NOMO-1 (cell line): ENCODE data around the gene ST7.
A peak's percentile ranks its signal among the peaks of the same experiment; 100 is the strongest.
"Not testable (repeated sequence)": the region's sequence is repeated elsewhere in the genome, so short reads cannot be mapped to it uniquely, and the experiment has no call there.

ENCODE experiments used
- DNase-seq, 2 experiments: peaks; one replicate each; lab custom pipeline; 2025; ENCODE audit not compliant: unreplicated experiment in 2 of 2; lab: John Stamatoyannopoulos, UW

The ST7 gene

DNA sequence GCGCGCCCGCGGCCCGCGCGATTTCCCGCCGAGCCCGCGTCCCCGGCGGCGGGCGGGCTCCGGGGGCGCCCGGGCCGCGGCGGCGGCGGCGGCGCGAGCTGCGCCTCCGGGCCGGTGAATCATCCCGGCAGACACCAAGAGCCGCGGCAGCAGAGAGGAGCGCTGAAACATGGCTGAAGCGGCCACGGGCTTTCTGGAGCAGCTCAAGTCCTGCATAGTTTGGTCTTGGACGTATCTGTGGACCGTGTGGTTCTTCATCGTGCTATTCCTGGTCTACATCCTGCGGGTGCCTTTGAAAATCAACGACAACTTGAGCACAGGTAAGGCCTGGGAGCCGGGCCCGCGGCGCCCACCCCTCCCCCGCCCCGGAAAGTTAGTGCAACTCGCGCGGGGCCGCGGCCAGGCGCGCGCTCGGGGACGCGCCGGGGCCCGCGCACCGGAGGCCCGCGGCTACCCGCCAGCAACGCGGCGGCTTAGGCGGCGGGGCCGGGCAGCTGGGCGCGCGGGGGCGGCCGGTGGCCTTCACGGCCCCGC, at the start of gene ST7:
TSS of gene ST7 (plus strand) at position 130 of the 534 bp plus-strand sequence. CDS start at position 170, 40 bp downstream.
- peak; percentile 35 to 37 for DNase-seq

GRCh38 chr7:116906391-116906790, 46.9 kb upstream of the ST7 start:
- DNase-seq = no peak

DNA sequence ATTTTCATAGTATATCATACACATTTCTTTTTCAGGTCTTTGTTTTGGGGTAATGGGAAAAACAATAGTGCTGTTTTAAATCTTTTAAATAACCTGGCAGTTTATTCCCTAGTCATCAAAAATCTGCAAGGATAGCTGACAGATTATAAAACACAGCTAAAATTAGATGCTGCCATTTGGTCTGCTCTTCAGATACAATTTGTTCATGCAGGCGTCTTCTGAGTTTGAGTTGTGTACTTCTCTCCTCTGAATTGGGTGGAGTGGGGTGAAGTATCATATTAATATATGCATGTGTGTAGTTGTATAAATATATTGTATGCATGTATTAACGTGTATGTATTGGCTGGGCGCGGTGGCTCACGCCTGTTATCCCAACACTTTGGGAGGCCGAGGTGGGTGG, 42.9 kb upstream of the ST7 start:
- no peak for DNase-seq

GRCh38 chr7:116911801-116912200, 41.5 kb upstream of the ST7 start:
- DNase-seq = no peak

DNA sequence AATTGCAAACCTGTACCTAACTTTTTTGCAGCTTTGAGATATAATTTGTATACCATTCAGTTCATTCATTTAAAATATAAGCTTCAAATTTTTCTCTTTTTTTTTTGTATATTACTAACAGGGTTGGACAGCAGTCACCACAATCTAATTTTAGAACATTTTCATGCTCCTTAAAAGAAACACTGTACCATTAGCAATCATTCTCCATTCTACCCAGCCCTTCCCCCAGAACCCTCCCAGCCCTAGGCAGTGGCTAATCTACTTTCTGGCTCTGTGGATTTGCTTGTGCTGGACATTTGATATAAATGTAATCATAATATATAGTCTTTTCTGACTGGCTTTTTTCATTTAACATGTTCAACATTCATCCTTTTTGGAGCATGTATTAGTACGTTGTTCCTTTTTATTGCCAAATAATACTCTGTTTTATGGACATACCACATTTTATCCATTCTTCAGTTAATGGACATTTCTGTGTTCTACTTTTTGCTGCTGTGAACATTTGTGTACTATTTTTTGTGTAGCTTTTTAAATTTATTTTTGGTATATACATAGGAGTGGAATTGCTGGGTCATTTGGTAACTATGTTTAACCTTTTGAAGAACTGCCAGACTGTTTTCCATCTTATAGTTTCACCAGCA, 40.9 kb upstream of the ST7 start:
- no peak for DNase-seq

- DNase-seq = no peak
Observed at GRCh38 chr7:116918704-116919103, 34.6 kb upstream of the ST7 start.

GRCh38 chr7:116920359-116920758, 32.9 kb upstream of the ST7 start:
- no peak for DNase-seq

DNA sequence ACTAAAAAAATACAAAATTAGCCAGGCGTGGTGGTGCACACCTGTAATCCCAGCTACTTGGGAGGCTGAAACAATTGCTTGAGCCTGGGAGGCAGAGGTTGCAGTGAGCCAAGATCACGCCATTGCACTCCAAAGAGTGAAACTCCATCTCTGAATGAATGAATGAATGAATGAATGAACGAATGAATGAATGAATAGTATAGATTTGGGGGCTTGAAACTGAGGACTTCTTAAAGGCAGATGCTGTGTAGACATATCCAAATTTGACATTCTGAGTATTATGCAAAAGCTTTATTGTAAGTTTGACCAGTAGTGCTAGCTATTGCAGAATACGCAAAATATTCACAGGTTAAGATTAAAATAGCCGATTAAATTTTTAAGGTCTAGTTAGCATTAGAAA, 30.8 kb upstream of the ST7 start:
- DNase-seq = no peak

- DNase-seq = no peak
Observed at GRCh38 chr7:116924741-116925140, 28.6 kb upstream of the ST7 start.

- no peak for DNase-seq
Observed at GRCh38 chr7:116929021-116929420, 24.3 kb upstream of the ST7 start.

GRCh38 chr7:116929914-116930913, 23.1 kb upstream of the ST7 start:
- peak; percentile 10 to 39 for DNase-seq

- no peak for DNase-seq
Observed at GRCh38 chr7:116932566-116932965, 20.7 kb upstream of the ST7 start.

DNA sequence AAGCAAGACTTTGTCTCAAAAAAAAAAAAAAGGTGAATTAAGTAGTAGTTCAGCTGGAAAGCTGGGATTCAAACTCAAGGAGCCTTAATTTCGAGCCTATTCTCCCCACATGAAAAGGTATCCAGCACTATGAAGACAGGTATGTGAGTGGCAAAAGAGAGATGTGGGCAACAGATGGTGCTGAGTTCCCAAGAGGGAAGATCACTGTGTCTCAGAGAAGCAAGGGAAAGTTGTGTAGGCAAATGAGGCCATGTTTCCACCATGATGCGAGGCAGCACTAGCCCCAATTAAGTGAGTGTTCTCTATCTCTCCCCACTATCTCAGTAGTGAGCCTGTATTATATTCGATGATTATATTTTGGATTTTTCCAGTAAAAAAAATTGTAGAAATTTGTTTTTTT, 19.8 kb upstream of the ST7 start:
- DNase-seq = no peak

DNA sequence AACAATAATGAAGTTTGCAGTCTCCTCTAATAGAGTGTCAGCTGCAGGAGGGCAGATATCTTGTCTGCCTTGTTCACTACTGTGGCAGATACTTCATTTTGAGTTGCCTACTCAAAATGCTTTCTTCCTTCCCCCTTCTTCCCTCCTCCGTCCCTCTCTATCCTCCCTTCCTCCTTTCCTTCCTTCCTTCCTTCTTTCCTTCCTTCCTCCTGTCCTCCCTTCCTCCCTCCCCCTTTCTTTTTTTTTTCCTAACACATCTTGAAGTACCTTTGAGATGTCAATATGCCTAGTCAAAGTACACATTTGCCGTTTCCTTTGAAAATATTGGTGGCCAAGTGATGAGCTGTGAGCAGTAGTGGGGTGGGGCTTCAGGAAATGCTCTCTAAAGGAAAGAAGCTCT, 18.7 kb upstream of the ST7 start:
- DNase-seq = no peak

GRCh38 chr7:116936844-116937243, 16.5 kb upstream of the ST7 start:
- DNase-seq = not testable (repeated sequence)

GRCh38 chr7:116938678-116939077, 14.6 kb upstream of the ST7 start:
- no peak for DNase-seq

DNA sequence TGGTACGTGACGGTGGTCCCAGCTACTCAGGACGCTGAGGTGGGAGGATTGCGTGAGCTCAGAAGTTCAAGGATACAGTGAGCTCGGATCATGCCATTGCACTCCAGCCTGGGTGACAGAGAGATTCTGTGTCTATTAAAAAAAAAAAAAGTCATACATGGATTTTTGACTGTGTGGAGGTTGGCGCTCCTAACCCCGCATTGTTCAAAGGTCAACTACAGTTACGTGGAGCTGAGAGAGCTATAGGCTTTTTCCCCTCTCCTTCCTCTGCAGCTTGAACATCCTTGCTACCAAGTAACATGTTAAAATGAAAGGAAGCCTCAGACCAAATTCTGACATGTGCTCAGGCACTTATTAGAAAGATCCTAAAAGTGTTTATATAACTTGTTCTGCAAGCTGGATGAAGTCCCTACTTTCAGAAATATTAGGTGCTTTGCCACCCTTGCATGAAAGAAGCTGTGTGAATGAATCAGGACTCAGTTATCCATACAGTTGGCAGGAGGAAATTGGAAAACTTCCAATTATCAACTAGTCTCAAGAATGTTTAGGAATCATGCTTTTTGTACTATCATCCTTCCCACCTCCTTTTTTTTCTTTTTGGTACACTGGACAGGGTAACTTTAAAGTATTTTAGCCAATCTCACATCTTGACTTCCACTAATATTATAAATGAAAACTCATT, 12.5 kb upstream of the ST7 start:
- no peak for DNase-seq

DNA sequence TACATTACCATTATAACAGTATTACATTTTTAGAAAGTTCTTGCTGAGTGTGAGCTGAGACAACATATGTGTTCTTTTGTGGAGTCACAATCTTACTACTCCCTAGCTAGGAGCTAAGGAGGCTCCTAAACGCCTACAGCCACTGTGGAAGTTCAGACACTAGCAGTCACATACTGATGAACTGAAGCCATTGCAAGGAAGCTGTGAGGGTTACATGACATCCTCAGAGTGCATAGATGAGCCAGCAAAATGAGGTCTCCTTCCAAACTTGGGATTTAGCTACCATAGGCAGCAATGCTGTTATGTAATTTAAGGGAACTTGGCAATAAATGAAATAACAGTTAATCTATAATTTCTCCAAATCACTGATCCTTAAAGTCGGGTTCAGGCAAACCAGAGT, 10.8 kb upstream of the ST7 start:
- DNase-seq = no peak

- DNase-seq = no peak
Observed at GRCh38 chr7:116948934-116949333, 4.4 kb upstream of the ST7 start.

DNA sequence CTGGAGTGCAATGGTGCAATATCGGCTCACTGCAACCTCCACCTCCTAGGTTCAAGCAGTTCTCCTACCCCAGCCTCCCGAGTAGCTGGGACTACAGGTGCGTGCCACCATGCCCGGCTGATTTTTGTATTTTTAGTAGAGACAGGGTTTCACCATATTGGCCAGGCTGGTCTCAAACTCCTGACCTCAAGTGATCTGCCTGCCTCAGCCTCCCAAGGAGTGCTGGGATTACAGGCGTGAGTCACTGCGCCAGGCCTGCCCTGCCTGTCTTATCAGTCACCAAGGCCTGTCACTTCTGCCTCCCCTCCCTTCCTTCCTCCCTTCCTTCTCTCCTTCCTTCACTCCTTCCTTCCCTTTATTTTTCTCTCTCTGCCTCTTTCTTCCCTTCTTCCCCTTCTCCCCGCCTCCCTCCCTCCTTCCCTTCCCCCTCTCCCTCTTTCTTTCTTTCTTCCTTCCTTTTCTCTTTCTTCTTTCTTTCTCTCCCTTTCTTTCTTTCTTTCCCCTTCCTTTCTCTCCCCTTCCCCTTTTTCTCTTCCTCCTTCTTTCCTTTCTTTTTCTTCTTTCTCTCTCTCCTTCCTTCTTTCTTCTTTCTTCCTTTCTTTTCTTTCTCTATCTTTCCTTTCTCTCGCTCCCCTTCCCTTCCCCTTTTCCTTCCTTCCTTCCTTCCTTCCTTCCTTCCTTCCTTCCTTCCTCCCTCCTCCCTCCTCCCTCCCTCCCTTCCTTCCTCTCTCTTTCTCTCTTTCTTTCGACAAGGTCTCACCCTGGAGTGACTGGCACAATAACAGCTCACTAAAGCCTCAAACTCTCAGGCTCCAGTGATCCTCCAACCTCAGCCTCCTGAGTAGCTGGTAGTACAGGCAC, 3.1 kb upstream of the ST7 start:
- no peak for DNase-seq
